Tibial artery (tissue), 4 donors: ENCODE results near the gene RALBP1.

Experiments used
- DNase-seq, 2 donors: peaks; one replicate each; pipeline ENCODE4 v3.0.0-alpha.2; 2019
- H3K27ac ChIP-seq, 2 donors: fragments of 200-600 bp; sonication (generic) in 1 of 2; 1 replicate in 1 of 2; 2 replicates in 1 of 2; pipeline ENCODE4 v1.5.1; 2018 to 2019; ENCODE audit warnings: mild to moderate bottlenecking in 1 of 2
- H3K27me3 ChIP-seq, 2 donors: fragments of 200-600 bp; sonication (generic) in 1 of 2; one replicate each; pipeline versions ENCODE4 v1.5.1 to v1.6.0; 2016 to 2019
- H3K36me3 ChIP-seq, 3 donors: fragments of 200-600 bp; sonication (generic) in 2 of 3; one replicate each; pipeline ENCODE4 v1.5.1; 2016 to 2019; ENCODE audit warnings: mild to moderate bottlenecking in 2 of 3
- H3K4me1 ChIP-seq, 4 donors: fragments of 200-600 bp; sonication (generic) in 2 of 4; 1 replicate in 3 of 4; 2 replicates in 1 of 4; pipeline ENCODE4 v1.5.1; 2016 to 2019
- H3K4me3 ChIP-seq, 2 donors: fragments of 200-600 bp; sonication (generic) in 1 of 2; 1 replicate in 1 of 2; 2 replicates in 1 of 2; pipeline ENCODE4 v1.5.1; 2018 to 2019; ENCODE audit warnings: mild to moderate bottlenecking in 2 of 2
- H3K9me3 ChIP-seq, 3 donors: fragments of 200-600 bp; sonication (generic) in 1 of 3; one replicate each; pipeline ENCODE4 v1.5.1; 2016 to 2019
- CTCF ChIP-seq, 2 experiments: fragments of 200-600 bp in 1 of 2; fragments of 450-650 bp in 1 of 2; IDR thresholded peaks; one replicate each; pipeline ENCODE4 v1.5.1; 2017 to 2019; ENCODE audit warnings: antibody characterized with exemption in 2 of 2, mild to moderate bottlenecking in 1 of 2, moderate library complexity in 1 of 2
- intact Hi-C: fragments of 100-400 bp; cut with DNase I; formaldehyde crosslinking; loops from one replicate; pipeline ENCODE4 v1.15.0; 2023; ENCODE audit warnings: low total_unique reads

RALBP1 gene

DNA sequence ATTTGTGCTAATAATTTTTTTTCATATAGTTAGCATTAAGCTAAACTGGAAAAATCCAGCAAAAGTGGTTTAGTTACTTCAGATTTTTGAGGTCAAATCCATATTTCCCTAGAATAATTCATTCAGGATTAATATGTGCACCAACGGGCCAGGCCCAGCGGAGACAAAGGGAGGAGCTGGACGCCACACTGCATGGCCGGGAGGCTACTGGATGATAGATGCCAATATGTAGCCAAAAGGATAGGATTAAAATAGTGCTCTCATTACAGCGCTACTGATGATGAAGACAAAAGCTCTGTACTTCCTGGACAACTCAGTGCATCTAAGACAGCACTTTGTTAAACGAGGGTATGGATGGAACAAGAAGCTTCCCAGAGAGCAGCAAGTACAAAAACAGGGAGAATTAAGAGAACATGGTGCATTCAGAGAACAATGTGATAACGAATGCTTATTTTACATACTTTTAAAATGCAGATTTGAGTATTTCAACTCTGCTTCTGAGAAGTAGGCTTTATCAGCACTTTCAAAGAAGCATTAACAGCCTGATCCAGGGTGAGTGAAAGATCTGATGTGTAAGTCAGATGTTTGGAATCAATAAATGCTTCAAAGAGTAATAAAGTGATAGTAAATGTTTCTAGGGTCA, 99.3 kb downstream of the RALBP1 start:
- Histone ChIP-seq H3K27ac (no peak overlapping the region), H3K27me3 (no peaks in the 10 kb centered on the region), H3K9me3 (no peaks in the 10 kb centered on the region), H3K4me1 (peaks cover 0 to 14% (median 0%) of the 10 kb centered on the region in 4 donors), H3K4me3 (no peak overlapping the region), H3K36me3 (peaks cover 24 to 37% (median 30%) of the 10 kb centered on the region in 3 donors)
- intact Hi-C loops: loop anchor here (10.0 kb wide), 2 partner anchors 110 to 380 kb away; no protein-coding TSS in a partner anchor
- TF ChIP-seq CTCF (IDR thresholded peaks at IDR 0.05): no peak
- DNase-seq: no peak

GRCh38 chr18:9575558-9575957, 100.2 kb downstream of the RALBP1 start:
- no peaks in the 10 kb centered on the region for H3K9me3 ChIP-seq
- intact Hi-C loops: loop anchor here (10.0 kb wide), 2 partner anchors 109 to 379 kb away; no protein-coding TSS in a partner anchor
- peaks cover 23 to 37% (median 31%) of the 10 kb centered on the region in 3 donors for H3K36me3 ChIP-seq
- H3K27ac ChIP-seq: peak overlapping the region in 1 of 2 donors; percentile 22
- H3K4me1 ChIP-seq: peaks cover 0 to 6% (median 0%) of the 10 kb centered on the region in 4 donors
- TF ChIP-seq CTCF (IDR thresholded peaks at IDR 0.05): peak; percentile 83 to 85
- H3K27me3 ChIP-seq: no peaks in the 10 kb centered on the region
- peak; percentile 83 to 86 for DNase-seq
- H3K4me3 ChIP-seq: no peak overlapping the region

DNA sequence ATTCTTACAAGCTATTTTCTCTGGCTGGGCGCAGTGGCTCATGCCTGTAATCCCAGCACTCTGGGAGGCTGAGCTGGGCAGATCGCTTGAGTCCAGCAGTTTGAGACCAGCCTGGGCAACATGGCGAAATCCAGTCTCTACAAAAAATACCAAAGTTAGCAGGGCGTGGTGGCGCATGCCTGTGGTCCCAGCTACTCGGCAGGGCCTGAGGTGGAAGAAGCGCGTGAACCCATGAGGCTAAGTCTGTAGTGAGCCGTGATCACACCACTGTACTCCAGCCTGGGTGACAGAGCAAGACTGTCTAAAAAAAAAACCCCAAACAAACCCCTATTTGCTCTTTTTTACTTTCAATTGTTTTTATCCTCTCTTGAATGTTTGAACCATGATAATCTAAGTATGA, 102.0 kb downstream of the RALBP1 start:
- Histone ChIP-seq H3K4me3 (no peak overlapping the region), H3K27ac (no peak overlapping the region), H3K9me3 (no peaks in the 10 kb centered on the region), H3K27me3 (no peaks in the 10 kb centered on the region), H3K36me3 (peaks cover 28 to 40% (median 31%) of the 10 kb centered on the region in 3 donors), H3K4me1 (peaks cover 0 to 6% (median 0%) of the 10 kb centered on the region in 4 donors)
- no peak for DNase-seq
- no peak for TF ChIP-seq CTCF (IDR thresholded peaks at IDR 0.05)
- intact Hi-C loops: loop anchor here (10.0 kb wide), 2 partner anchors 107 to 377 kb away; no protein-coding TSS in a partner anchor

DNA sequence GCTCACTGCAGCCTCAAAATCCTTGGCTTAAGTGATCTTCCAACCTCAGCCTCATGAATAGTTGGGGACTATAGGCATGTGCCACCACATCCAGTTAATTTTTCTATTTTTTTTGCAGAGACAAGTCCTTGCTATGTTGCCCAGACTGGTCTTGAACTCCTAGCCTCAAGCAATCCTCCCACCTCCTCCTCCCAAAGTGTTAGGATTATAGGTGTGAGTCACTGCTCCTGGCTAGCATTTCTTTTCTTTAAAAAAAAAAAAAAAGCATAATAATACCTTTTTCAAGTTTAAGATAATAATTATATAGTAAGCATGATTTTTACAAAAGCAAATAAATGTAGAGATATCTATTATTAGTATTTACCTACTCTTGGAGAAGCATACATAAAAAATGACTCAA, 103.0 kb downstream of the RALBP1 start:
- no peak for TF ChIP-seq CTCF (IDR thresholded peaks at IDR 0.05)
- no peak overlapping the region for H3K27ac ChIP-seq
- no peaks in the 10 kb centered on the region for H3K9me3 ChIP-seq
- intact Hi-C loops: loop anchor here (10.0 kb wide), 2 partner anchors 106 to 376 kb away; no protein-coding TSS in a partner anchor
- H3K4me1 ChIP-seq: peaks cover 0 to 6% (median 0%) of the 10 kb centered on the region in 4 donors
- DNase-seq: no peak
- peaks cover 27 to 49% (median 40%) of the 10 kb centered on the region in 3 donors for H3K36me3 ChIP-seq
- H3K27me3 ChIP-seq: no peaks in the 10 kb centered on the region
- H3K4me3 ChIP-seq: no peak overlapping the region

GRCh38 chr18:9581667-9582066, 106.4 kb downstream of the RALBP1 start:
- Histone ChIP-seq H3K36me3 (peaks cover 27 to 54% (median 35%) of the 10 kb centered on the region in 3 donors), H3K9me3 (no peaks in the 10 kb centered on the region), H3K4me1 (no peaks in the 10 kb centered on the region), H3K27me3 (no peaks in the 10 kb centered on the region), H3K4me3 (no peak overlapping the region), H3K27ac (no peak overlapping the region)
- no peak for DNase-seq
- intact Hi-C loops: no loop called here
- no peak for TF ChIP-seq CTCF (IDR thresholded peaks at IDR 0.05)
